ENCODE results near the gene ZFP57.

ZFP57 gene

GRCh38 chr6:29631860-29632731 lies 48.9 kb downstream of the ZFP57 start:
- TF ChIP-seq ZNF8 (CRISPR knock-in tag; IDR thresholded peaks at IDR 0.05) (no peak), OSR1 (CRISPR knock-in tag; IDR thresholded peaks at IDR 0.05) (no peak), RARB (CRISPR knock-in tag; IDR thresholded peaks at IDR 0.05) (no peak), PATZ1 (CRISPR knock-in tag; IDR thresholded peaks at IDR 0.05; ENCODE audit: borderline replicate concordance) (no peak), TCF4 (CRISPR knock-in tag; IDR thresholded peaks at IDR 0.05; ENCODE audit: borderline replicate concordance) (no peak), CREB5 (CRISPR knock-in tag; IDR thresholded peaks at IDR 0.05; ENCODE audit: low read depth) (no peak), ISL1 (CRISPR knock-in tag; IDR thresholded peaks at IDR 0.05) (no peak), ZNF565 (CRISPR knock-in tag; conservative IDR thresholded peaks at IDR 0.05; ENCODE audit: low read depth) (no peak), BACH2 (CRISPR knock-in tag; IDR thresholded peaks at IDR 0.05; ENCODE audit: borderline replicate concordance) (no peak), SNAI2 (CRISPR knock-in tag; IDR thresholded peaks at IDR 0.05) (no peak), ZNF70 (CRISPR knock-in tag; IDR thresholded peaks at IDR 0.05) (no peak), POU6F1 (CRISPR knock-in tag; IDR thresholded peaks at IDR 0.05; ENCODE audit: borderline replicate concordance, low read depth) (no peak), CSDC2 (CRISPR knock-in tag; IDR thresholded peaks at IDR 0.05) (no peak), ARNTL (CRISPR knock-in tag; IDR thresholded peaks at IDR 0.05; ENCODE audit: borderline replicate concordance, low read depth) (no peak), ZFP30 (CRISPR knock-in tag; IDR thresholded peaks at IDR 0.05) (no peak), TOX (CRISPR knock-in tag; IDR thresholded peaks at IDR 0.05; ENCODE audit: borderline replicate concordance) (no peak), ZFP3 (CRISPR knock-in tag; IDR thresholded peaks at IDR 0.05) (no peak), ESRRG (CRISPR knock-in tag; IDR thresholded peaks at IDR 0.05) (no peak), CSRNP3 (CRISPR knock-in tag; IDR thresholded peaks at IDR 0.05) (no peak), GLIS3 (CRISPR knock-in tag; IDR thresholded peaks at IDR 0.05) (no peak)
- ATAC-seq = peak; percentile 39

- no peak for ATAC-seq
- no peak for TF ChIP-seq BACH2 (CRISPR knock-in tag; IDR thresholded peaks at IDR 0.05; ENCODE audit: borderline replicate concordance)
- no peak for TF ChIP-seq ZNF565 (CRISPR knock-in tag; conservative IDR thresholded peaks at IDR 0.05; ENCODE audit: low read depth)
- no peak for TF ChIP-seq RARB (CRISPR knock-in tag; IDR thresholded peaks at IDR 0.05)
- no peak for TF ChIP-seq ISL1 (CRISPR knock-in tag; IDR thresholded peaks at IDR 0.05)
- no peak for TF ChIP-seq ZC3H10 (CRISPR knock-in tag; IDR thresholded peaks at IDR 0.05)
- TF ChIP-seq ESRRG (CRISPR knock-in tag; IDR thresholded peaks at IDR 0.05) = no peak
- TF ChIP-seq POU6F1 (CRISPR knock-in tag; IDR thresholded peaks at IDR 0.05; ENCODE audit: borderline replicate concordance, low read depth) = no peak
- TF ChIP-seq OSR1 (CRISPR knock-in tag; IDR thresholded peaks at IDR 0.05) = no peak
- TF ChIP-seq ZFP30 (CRISPR knock-in tag; IDR thresholded peaks at IDR 0.05) = no peak
- no peak for TF ChIP-seq ZNF70 (CRISPR knock-in tag; IDR thresholded peaks at IDR 0.05)
These were observed 49.6 kb downstream of the ZFP57 start for GRCh38 chr6:29631209-29631810.

Data from SK-N-SH treated with all-trans-retinoic acid at 6 μM for 48 hours (cell line).